SK-N-MC (cell line): ENCODE data around the gene EIF2A.

Source experiments
- EZH2 ChIP-seq: fragments of 200-600 bp; sonication (generic); IDR thresholded peaks from one replicate; pipeline ENCODE4 v1.6.1; 2017; ENCODE audit warnings: antibody characterized with exemption
- POLR2AphosphoS5 ChIP-seq: IDR thresholded peaks from 2 replicates; pipeline ENCODE4 v1.6.1; 2012; ENCODE audit warnings: mild to moderate bottlenecking, low read depth, low read length, borderline replicate concordance

GRCh38 chr3:150504483-150504882 is 42.1 kb upstream of the EIF2A start:
- no peak for TF ChIP-seq EZH2
- no peak for TF ChIP-seq POLR2AphosphoS5
